Nephron progenitor cell (in vitro differentiated cells): ENCODE data around the gene TGFBI.

Experiments used
- DNase-seq: peaks from one replicate; pipeline ENCODE4 v3.0.0; 2021
- H3K27ac Mint-ChIP-seq: 2 replicates; pipeline ENCODE4 v1.8.0; 2021; ENCODE audit warnings: mild to moderate bottlenecking, moderate library complexity, mixed read lengths
- H3K27me3 Mint-ChIP-seq: 2 replicates; pipeline ENCODE4 v1.8.0; 2021; ENCODE audit warnings: mild to moderate bottlenecking, low read depth, mixed read lengths; ENCODE audit not compliant: poor library complexity
- H3K36me3 Mint-ChIP-seq: 2 replicates; pipeline ENCODE4 v1.8.0; 2021; ENCODE audit warnings: low read depth, mixed read lengths
- H3K4me1 Mint-ChIP-seq: 2 replicates; pipeline ENCODE4 v1.8.0; 2021; ENCODE audit warnings: mixed read lengths
- H3K4me3 Mint-ChIP-seq: 2 replicates; pipeline ENCODE4 v1.8.0; 2021; ENCODE audit warnings: mild to moderate bottlenecking, moderate library complexity, mixed read lengths
- H3K9me3 Mint-ChIP-seq: 2 replicates; pipeline ENCODE4 v1.8.0; 2021; ENCODE audit warnings: mild to moderate bottlenecking, moderate library complexity, mixed read lengths
- TF ChIP-seq, protein P1 (sequence below): fragments of 200-600 bp; sonication (generic); IDR thresholded peaks from 2 replicates; pipeline ENCODE4 v1.5.0; 2021; ENCODE audit warnings: antibody characterized with exemption

The TGFBI gene

DNA sequence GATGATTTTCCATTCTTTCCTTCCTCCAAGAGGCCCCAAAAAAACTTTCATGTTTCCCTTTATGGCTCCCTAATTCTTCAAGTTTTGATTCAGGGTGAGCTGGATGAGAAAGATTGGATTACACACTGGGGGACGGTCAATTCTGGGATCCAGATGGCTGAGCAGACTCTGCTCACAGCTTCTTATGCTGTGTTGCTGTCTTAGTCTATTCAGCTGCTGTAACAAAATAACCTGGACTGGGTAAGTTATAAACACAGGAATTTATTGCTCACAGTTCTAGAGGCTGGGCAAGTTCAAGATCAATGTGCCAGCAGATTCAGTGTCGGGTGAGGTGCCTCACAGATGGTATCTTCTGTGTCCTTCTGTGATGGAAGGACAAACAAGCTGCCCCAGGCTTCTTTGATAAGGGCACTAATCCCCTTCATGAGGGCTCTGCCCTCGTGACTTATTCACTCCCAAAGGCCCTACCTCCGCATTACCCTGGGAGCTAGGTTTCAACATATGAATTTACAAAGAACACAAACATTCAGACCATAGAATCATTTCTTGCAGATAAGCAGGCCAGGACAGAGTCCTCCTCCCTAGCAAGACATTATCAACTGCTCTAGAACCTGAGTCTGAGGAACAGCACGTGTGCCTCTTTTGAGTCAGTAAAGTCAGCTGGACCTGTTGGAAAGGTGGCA lies 80.8 kb downstream of the TGFBI start:
- TF ChIP-seq, protein P1, sequence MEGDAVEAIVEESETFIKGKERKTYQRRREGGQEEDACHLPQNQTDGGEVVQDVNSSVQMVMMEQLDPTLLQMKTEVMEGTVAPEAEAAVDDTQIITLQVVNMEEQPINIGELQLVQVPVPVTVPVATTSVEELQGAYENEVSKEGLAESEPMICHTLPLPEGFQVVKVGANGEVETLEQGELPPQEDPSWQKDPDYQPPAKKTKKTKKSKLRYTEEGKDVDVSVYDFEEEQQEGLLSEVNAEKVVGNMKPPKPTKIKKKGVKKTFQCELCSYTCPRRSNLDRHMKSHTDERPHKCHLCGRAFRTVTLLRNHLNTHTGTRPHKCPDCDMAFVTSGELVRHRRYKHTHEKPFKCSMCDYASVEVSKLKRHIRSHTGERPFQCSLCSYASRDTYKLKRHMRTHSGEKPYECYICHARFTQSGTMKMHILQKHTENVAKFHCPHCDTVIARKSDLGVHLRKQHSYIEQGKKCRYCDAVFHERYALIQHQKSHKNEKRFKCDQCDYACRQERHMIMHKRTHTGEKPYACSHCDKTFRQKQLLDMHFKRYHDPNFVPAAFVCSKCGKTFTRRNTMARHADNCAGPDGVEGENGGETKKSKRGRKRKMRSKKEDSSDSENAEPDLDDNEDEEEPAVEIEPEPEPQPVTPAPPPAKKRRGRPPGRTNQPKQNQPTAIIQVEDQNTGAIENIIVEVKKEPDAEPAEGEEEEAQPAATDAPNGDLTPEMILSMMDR = no peak
- Mint-ChIP-seq H3K9me3 (no peaks in the 10 kb centered on the region), H3K27ac (no peak overlapping the region), H3K4me1 (peaks cover 4% of the 10 kb centered on the region), H3K27me3 (peaks cover 7% of the 10 kb centered on the region), H3K36me3 (no peaks in the 10 kb centered on the region), H3K4me3 (no peak overlapping the region)
- no peak for DNase-seq
